Kidney (tissue), 14 donors: ENCODE results near the gene METTL5. TPM values are rescaled to one million over a fixed set of nuclear protein-coding genes. Genes with fewer than 3 reads are reported as not detected.
"Not testable (repeated sequence)": the region's sequence is repeated elsewhere in the genome, so short reads cannot be mapped to it uniquely, and the experiment has no call there.

Source experiments
- DNase-seq, 5 donors: peaks; one replicate each; pipeline ENCODE4 v3.0.0-alpha.2; 2013 to 2020
- FAIRE-seq: peaks from 2 replicates; lab custom pipeline; 2012; peaks lifted over from hg19 to GRCh38; lab: Jason Lieb, UNC
- H3K27ac ChIP-seq, 2 donors: one replicate each; pipeline ENCODE4 v1.7.0; 2013; ENCODE audit warnings: low read depth in 2 of 2, low read length in 2 of 2, inconsistent platforms in 1 of 2
- H3K27me3 ChIP-seq: one replicate; pipeline ENCODE4 v1.7.1; 2013; ENCODE audit warnings: low read length, inconsistent platforms; ENCODE audit not compliant: control insufficient read depth, insufficient read depth
- H3K36me3 ChIP-seq, 3 donors: one replicate each; pipeline versions ENCODE4 v1.7.0 to v1.7.1; 2013; ENCODE audit warnings: low read length in 3 of 3, control low read depth in 1 of 3, inconsistent platforms in 1 of 3; ENCODE audit not compliant: insufficient read depth in 3 of 3, control insufficient read depth in 2 of 3
- H3K4me1 ChIP-seq, 3 donors: one replicate each; pipeline versions ENCODE4 v1.7.0 to v1.7.1; 2013; ENCODE audit warnings: low read length in 3 of 3, inconsistent platforms in 1 of 3, low read depth in 1 of 3; ENCODE audit not compliant: control insufficient read depth in 2 of 3, insufficient read depth in 2 of 3
- H3K4me3 ChIP-seq, 3 donors: one replicate each; pipeline versions ENCODE4 v1.7.0 to v1.8.1; 2013; ENCODE audit warnings: low read length in 3 of 3, control low read depth in 1 of 3, inconsistent platforms in 1 of 3
- H3K9ac ChIP-seq, 3 donors: one replicate each; pipeline versions ENCODE4 v1.7.0 to v1.7.1; 2013; ENCODE audit warnings: low read length in 3 of 3, control low read depth in 1 of 3, inconsistent platforms in 1 of 3
- H3K9me3 ChIP-seq, 3 donors: one replicate each; pipeline versions ENCODE4 v1.7.0 to v1.7.1; 2013; ENCODE audit warnings: low read length in 3 of 3, control low read depth in 1 of 3, inconsistent platforms in 1 of 3; ENCODE audit not compliant: control insufficient read depth in 2 of 3, insufficient read depth in 1 of 3
- intact Hi-C: fragments of 100-400 bp; cut with DNase I; formaldehyde crosslinking; loops from one replicate; pipeline ENCODE4 v1.11.1; 2022
- polyA plus RNA-seq: library from polyadenylated mRNA; stranded (reverse); fragments of 350-450 nt; fragmentation: Illumina TruSeq; extraction: RNeasy Lipid Tissue Mini Kit (QIAGEN cat#74804); gene quantifications from one replicate; pipeline ENCODE4 v1.2.3, GENCODE V29; 2014; ENCODE audit warnings: low read depth, low replicate concordance; ENCODE audit not compliant: insufficient read depth
- total RNA-seq: library from RNA; stranded (reverse); fragmentation: NEBNext Ultra II Directional; extraction: Animal tissue kit (Norgen Biotek cat#: 25700); gene quantifications from one replicate; pipeline ENCODE4 v1.2.1, GENCODE V29; 2021
- TF ChIP-seq, protein P1 (sequence below): IDR thresholded peaks from 3 replicates; pipeline ENCODE4 v1.5.1; 2012; ENCODE audit warnings: mild to moderate bottlenecking, moderate library complexity, borderline replicate concordance; ENCODE audit not compliant: insufficient read depth; ENCODE audit errors: extremely low read depth
- donor health status: control.
- donor health status: control.
- donor health status: control.
- donor health status: control.
- donor health status: control.
- donor health status: DM: yes; HTN: yes; CAD: no.
- donor health status: Normal renal cell carcinoma (clear cell type).

Gene METTL5
- total and polyA plus RNA-seq, 2 donors from 2014 or later = 43.9 to 68.8 TPM

DNA sequence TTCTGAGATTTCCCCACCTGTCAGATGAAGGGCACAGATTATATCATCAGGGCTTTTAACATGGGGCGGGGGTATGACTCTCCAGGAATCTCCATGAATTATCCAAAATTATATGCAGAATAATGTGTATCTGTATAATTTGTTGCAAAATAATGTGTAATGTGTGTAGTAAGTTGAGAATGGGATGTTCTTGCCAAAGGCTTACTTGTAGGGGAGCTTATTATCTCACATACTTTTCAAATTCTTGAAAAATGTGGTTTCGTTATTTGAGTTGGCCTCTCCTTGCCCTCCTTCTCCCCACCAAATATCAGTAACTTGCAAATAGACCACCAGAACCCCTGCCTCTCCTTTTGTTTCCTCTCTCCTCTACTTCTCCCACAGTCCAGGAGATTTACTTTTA lies 38.1 kb upstream of the METTL5 start:
- intact Hi-C loops = no loop called here
- no peak overlapping the region for H3K9ac ChIP-seq
- no peaks in the 10 kb centered on the region for H3K9me3 ChIP-seq
- H3K4me1 ChIP-seq = no peaks in the 10 kb centered on the region
- H3K27ac ChIP-seq = no peak overlapping the region
- TF ChIP-seq, protein P1, sequence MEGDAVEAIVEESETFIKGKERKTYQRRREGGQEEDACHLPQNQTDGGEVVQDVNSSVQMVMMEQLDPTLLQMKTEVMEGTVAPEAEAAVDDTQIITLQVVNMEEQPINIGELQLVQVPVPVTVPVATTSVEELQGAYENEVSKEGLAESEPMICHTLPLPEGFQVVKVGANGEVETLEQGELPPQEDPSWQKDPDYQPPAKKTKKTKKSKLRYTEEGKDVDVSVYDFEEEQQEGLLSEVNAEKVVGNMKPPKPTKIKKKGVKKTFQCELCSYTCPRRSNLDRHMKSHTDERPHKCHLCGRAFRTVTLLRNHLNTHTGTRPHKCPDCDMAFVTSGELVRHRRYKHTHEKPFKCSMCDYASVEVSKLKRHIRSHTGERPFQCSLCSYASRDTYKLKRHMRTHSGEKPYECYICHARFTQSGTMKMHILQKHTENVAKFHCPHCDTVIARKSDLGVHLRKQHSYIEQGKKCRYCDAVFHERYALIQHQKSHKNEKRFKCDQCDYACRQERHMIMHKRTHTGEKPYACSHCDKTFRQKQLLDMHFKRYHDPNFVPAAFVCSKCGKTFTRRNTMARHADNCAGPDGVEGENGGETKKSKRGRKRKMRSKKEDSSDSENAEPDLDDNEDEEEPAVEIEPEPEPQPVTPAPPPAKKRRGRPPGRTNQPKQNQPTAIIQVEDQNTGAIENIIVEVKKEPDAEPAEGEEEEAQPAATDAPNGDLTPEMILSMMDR = no peak
- H3K36me3 ChIP-seq = no peaks in the 10 kb centered on the region
- no peak overlapping the region for H3K4me3 ChIP-seq
- FAIRE-seq (no peak), DNase-seq (no peak)
- no peaks in the 10 kb centered on the region for H3K27me3 ChIP-seq

DNA sequence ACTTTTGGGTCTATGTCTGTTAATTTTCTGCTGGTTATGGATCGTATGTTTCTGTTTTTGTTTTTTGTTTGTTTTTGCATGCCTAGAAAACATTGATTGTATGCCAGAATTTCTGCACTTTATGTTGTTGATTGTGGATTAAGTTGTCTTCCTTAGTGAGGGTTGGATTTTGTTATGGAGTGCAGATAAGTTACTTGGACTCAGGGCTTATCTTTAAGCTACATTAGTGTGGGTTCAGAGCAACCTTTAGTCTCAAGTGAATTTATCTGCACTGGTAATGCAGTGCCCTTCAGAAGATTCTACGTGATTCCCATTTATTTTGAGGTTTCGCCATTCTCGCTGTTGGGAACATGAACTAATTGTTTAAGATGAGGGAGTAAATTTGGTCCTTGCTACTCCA lies 35.4 kb upstream of the METTL5 start:
- no peak overlapping the region for H3K27ac ChIP-seq
- TF ChIP-seq, protein P1 = no peak
- DNase-seq (no peak), FAIRE-seq (no peak)
- H3K27me3 ChIP-seq = no peaks in the 10 kb centered on the region
- H3K36me3 ChIP-seq = no peaks in the 10 kb centered on the region
- H3K9me3 ChIP-seq = no peaks in the 10 kb centered on the region
- no peaks in the 10 kb centered on the region for H3K4me1 ChIP-seq
- H3K4me3 ChIP-seq = no peak overlapping the region
- H3K9ac ChIP-seq = no peak overlapping the region
- intact Hi-C loops = no loop called here

DNA sequence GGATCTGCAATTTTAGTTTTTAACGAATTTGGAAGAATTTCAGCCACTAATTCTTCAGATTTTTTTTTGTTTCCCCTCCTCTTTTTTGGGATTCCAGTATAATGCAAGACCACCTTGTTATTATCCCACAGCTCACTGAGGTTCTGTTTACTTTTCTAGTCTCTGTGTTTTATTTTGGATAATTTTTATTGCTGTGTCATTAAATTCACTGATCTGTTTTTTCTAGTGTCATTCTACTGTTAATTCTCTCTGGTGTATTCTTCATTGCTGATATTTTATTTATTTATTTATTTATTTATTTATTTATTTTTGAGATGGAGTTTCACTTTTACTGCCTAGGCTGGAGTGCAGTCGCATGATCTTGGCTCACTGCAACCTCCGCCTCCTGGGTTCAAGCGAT lies 34.7 kb upstream of the METTL5 start:
- Histone ChIP-seq H3K36me3 (no peaks in the 10 kb centered on the region), H3K9me3 (no peaks in the 10 kb centered on the region), H3K4me1 (no peaks in the 10 kb centered on the region), H3K27me3 (no peaks in the 10 kb centered on the region), H3K4me3 (no peak overlapping the region), H3K27ac (no peak overlapping the region), H3K9ac (no peak overlapping the region)
- FAIRE-seq = no peak
- intact Hi-C loops = no loop called here
- DNase-seq = no peak
- TF ChIP-seq, protein P1 = no peak

DNA sequence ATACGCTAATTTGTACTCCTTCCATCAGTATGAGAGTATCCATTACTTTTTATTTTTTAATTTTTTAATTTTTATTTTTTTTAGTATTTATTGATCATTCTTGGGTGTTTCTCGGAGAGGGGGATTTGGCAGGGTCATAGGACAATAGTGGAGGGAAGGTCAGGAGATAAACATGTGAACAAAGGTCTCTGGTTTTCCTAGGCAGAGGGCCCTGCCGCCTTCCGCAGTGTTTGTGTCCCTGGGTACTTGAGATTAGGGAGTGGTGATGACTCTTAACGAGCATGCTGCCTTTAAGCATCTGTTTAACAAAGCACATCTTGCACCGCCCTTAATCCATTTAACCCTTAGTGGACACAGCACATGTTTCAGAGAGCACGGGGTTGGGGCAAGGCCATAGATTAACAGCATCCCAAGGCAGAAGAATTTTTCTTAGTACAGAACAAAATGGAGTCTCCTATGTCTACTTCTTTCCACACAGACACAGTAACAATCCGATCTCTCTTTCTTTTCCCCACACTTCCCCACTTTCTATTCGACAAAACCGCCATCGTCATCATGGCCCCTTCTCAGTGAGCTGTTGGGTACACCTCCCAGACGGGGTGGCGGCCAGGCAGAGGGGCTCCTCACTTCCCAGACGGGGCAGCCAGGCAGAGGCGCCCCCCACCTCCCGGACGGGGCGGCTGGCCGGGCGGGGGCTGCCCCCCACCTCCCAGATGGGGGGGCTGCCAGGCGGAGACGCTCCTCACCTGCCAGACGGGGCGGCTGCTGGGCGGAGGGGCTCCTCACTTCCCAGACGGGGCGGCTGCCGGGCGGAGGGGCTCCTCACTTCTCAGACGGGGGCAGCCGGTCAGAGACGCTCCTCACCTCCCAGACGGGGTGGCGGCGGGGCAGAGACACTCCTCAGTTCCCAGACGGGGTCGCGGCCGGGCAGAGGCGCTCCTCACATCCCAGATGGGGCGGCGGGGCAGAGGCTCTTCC lies 30.9 kb upstream of the METTL5 start:
- H3K9me3 ChIP-seq, H3K4me1 ChIP-seq, FAIRE-seq, H3K9ac ChIP-seq, intact Hi-C loops, H3K4me3 ChIP-seq, H3K36me3 ChIP-seq, H3K27me3 ChIP-seq, H3K27ac ChIP-seq, DNase-seq: not testable (repeated sequence)
